HepG2 (cell line): ENCODE results near the gene DDAH1. TPM values are rescaled to one million over a fixed set of nuclear protein-coding genes. Genes with fewer than 3 reads are reported as not detected.
A peak's percentile ranks its signal among the peaks of the same experiment; 100 is the strongest.

Experiments used
- E2F2 ChIP-seq: sonication (generic); formaldehyde crosslinking; IDR thresholded peaks from 2 replicates; pipeline ENCODE4 v1.4.0; 2020; ENCODE audit warnings: missing genetic modification reagents, borderline replicate concordance
- EP300 ChIP-seq, 3 experiments: sonication (generic) in 1 of 3; formaldehyde crosslinking in 1 of 3; IDR thresholded peaks; 2 replicates each; pipeline versions ENCODE4 v1.5.1 to v1.6.1; 2011 to 2020; ENCODE audit warnings: low read depth in 2 of 3, low read length in 2 of 3, borderline replicate concordance in 1 of 3, improper control_type of control experiment in 1 of 3, mild to moderate bottlenecking in 1 of 3, missing genetic modification reagents in 1 of 3, moderate library complexity in 1 of 3
- GATAD2A ChIP-seq: IDR thresholded peaks from 2 replicates; pipeline ENCODE4 v1.6.1; 2016
- KLF6 ChIP-seq: IDR thresholded peaks from 2 replicates; pipeline ENCODE4 v1.8.0; 2016; ENCODE audit warnings: missing biosample characterization, missing genetic modification reagents
- NFYC ChIP-seq: IDR thresholded peaks from 2 replicates; pipeline ENCODE4 v1.6.1; 2016; ENCODE audit warnings: missing genetic modification reagents, missing compliant biosample characterization
- PCBP1 ChIP-seq: fragments of 200-400 bp; formaldehyde crosslinking; IDR thresholded peaks from 2 replicates; pipeline ENCODE4 v1.6.1; 2017; ENCODE audit warnings: mild to moderate bottlenecking, low read depth, low read length, borderline replicate concordance
- PCBP2 ChIP-seq: fragments of 200-400 bp; formaldehyde crosslinking; optimal IDR thresholded peaks from 2 replicates; pipeline ENCODE3; 2018; ENCODE audit warnings: low read length, low read depth; ENCODE audit not compliant: poor library complexity, severe bottlenecking
- PHF21A ChIP-seq: sonication (generic); formaldehyde crosslinking; IDR thresholded peaks from 2 replicates; pipeline ENCODE4 v1.5.0; 2020; ENCODE audit warnings: mild to moderate bottlenecking, missing genetic modification reagents
- POLR2G ChIP-seq: fragments of 200-400 bp; formaldehyde crosslinking; IDR thresholded peaks from 2 replicates; pipeline ENCODE4 v1.6.1; 2018; ENCODE audit warnings: mild to moderate bottlenecking, low read depth, low read length, moderate library complexity
- SKI ChIP-seq: fragments of 450-650 bp; IDR thresholded peaks from one replicate; pipeline ENCODE4 v1.6.1; 2018; ENCODE audit warnings: mild to moderate bottlenecking; ENCODE audit not compliant: partially characterized antibody
- ZBTB20 ChIP-seq: sonication (generic); formaldehyde crosslinking; IDR thresholded peaks from 2 replicates; pipeline ENCODE4 v1.8.1; 2023; ENCODE audit warnings: missing genetic modification reagents, low read depth, mild to moderate bottlenecking, borderline replicate concordance
- ZFP1 ChIP-seq: IDR thresholded peaks from 2 replicates; pipeline ENCODE4 v1.6.1; 2016
- ZNF282 ChIP-seq: fragments of 450-650 bp; IDR thresholded peaks from 2 replicates; pipeline ENCODE4 v1.6.1; 2018; ENCODE audit not compliant: partially characterized antibody
- ZNF75D ChIP-seq: sonication (generic); formaldehyde crosslinking; IDR thresholded peaks from 2 replicates; pipeline ENCODE4 v1.8.1; 2023; ENCODE audit warnings: missing genetic modification reagents, mild to moderate bottlenecking, borderline replicate concordance
- ZNF768 ChIP-seq: sonication (generic); formaldehyde crosslinking; IDR thresholded peaks from 2 replicates; pipeline ENCODE4 v1.4.0; 2020; ENCODE audit warnings: missing genetic modification reagents
- polyA plus RNA-seq, 8 experiments: library from polyadenylated mRNA; depleted of rRNA in 3 of 8; stranded (reverse) in 7 of 8; unstranded in 1 of 8; fragments of >200 nt; fragmentation: Illumina TruSeq in 4 of 8; extraction: Trizol in 4 of 8; gene quantifications; 2 replicates each; pipeline versions ENCODE4 v1.2.1 to v1.2.3, GENCODE V29; 2011 to 2016; ENCODE audit warnings: low read depth in 4 of 8, missing spikeins in 1 of 8, mixed read lengths in 1 of 8; ENCODE audit not compliant: insufficient read depth in 1 of 8
- total RNA-seq, 5 experiments: library from RNA; depleted of rRNA; stranded (reverse); fragments of >200 nt; fragmentation: Illumina TruSeq; extraction: Trizol; gene quantifications; 2 replicates each; pipeline ENCODE4 v1.2.3, GENCODE V29; 2016; ENCODE audit warnings: low read depth in 1 of 5
- TF ChIP-seq, protein P1 (sequence below): sonication (generic); formaldehyde crosslinking; IDR thresholded peaks from 2 replicates; pipeline ENCODE4 v1.4.0; 2020; ENCODE audit warnings: mild to moderate bottlenecking, missing genetic modification reagents
- TF ChIP-seq, protein P2 (sequence below): sonication (generic); formaldehyde crosslinking; IDR thresholded peaks from 2 replicates; pipeline ENCODE4 v1.9.0; 2022; ENCODE audit warnings: missing genetic modification reagents, mild to moderate bottlenecking, borderline replicate concordance

Gene DDAH1
- total and polyA plus RNA-seq, 2 of the 13 experiments (the other 11 are each of a cell fraction or from before 2014, with no cell fraction given), result 39.7 to 64.4 TPM

DNA sequence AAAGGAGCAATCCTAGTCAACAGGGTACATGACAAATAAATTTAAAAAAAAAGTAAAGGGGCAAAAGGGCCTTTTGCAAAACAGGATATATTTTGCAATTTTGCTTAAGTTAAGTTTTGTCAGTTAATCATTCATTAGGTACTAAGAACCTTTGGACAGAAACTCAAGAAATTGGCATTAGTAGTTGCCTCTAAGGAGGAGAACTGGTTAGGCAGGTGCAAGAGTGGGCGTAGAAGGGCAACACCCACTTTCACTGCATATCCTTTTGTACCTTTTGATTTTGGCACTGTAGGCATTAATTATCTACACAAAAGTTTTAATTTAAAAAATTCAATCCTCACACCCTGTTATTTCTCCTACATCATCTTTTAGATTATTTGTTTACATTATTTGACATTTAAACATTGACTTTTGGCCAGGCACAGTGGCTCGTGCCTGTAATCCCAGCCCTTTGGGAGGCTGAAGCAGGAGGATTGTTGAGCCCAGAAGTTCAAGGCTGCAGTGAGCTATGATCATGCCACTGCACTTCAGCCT lies 4.3 kb downstream of the DDAH1 start (continued):
- TF ChIP-seq SKI, result no peak
- TF ChIP-seq, protein P1, sequence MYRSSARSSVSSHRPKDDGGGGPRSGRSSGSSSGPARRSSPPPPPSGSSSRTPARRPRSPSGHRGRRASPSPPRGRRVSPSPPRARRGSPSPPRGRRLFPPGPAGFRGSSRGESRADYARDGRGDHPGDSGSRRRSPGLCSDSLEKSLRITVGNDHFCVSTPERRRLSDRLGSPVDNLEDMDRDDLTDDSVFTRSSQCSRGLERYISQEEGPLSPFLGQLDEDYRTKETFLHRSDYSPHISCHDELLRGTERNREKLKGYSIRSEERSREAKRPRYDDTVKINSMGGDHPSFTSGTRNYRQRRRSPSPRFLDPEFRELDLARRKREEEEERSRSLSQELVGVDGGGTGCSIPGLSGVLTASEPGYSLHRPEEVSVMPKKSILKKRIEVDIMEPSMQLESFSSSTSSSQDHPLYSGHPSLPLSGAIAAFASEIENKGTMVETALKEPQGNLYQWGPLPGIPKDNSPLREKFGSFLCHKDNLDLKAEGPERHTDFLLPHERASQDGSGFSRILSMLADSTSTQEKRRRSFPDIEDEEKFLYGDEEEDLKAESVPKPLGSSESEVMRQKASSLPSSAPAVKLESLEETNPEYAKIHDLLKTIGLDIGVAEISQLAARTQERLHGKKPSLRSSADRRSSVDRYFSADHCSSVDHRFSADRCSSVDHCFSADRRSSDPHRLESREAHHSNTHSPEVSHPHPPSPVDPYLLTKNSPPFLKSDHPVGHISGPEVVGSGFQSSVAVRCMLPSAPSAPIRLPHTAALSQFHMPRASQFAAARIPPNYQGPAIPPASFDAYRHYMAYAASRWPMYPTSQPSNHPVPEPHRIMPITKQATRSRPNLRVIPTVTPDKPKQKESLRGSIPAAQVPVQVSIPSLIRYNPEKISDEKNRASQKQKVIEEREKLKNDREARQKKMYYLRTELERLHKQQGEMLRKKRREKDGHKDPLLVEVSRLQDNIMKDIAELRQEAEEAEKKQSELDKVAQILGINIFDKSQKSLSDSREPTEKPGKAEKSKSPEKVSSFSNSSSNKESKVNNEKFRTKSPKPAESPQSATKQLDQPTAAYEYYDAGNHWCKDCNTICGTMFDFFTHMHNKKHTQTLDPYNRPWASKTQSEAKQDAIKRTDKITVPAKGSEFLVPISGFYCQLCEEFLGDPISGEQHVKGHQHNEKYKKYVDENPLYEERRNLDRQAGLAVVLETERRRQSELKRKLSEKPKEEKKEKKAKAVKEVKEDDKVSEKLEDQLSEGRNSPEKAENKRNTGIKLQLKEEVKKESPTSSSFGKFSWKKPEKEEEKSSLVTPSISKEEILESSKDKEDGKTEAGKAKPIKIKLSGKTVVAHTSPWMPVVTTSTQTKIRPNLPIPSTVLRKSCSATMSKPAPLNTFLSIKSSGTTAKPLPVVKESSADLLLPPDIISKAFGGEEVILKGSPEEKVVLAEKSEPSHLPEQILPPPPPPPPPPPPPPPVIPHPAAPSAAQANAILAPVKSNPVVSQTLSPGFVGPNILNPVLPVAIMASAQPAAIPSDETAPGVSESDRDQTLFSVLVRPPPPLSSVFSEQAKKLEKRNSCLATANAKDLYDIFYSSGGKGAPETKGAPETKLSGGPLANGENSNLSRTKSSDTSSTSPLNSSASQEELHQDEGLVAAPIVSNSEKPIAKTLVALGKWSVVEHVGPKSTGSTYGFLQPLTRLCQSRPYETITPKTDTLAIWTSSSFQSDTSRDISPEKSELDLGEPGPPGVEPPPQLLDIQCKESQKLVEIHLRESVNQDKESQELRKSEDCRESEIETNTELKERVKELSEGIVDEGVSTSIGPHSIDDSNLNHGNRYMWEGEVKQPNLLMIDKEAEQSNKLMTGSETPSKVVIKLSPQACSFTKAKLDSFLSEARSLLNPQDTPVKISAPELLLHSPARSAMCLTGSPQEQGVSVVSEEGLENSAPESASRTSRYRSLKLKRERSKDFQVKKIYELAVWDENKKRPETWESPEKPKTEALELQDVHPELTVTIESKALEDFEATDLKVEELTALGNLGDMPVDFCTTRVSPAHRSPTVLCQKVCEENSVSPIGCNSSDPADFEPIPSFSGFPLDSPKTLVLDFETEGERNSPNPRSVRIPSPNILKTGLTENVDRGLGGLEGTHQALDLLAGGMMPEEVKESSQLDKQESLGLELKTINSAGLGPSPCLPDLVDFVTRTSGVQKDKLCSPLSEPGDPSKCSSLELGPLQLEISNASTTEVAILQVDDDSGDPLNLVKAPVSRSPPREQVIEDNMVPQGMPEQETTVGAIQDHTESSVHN, result no peak
- TF ChIP-seq ZBTB20 (CRISPR knock-in tag), result no peak
- peak in 1 of 2 experiments; percentile 78; a peak in 2 of 4 replicates for TF ChIP-seq EP300 (IDR thresholded peaks at IDR 0.05; ENCODE audit: low read depth in 2 of 2, low read length in 2 of 2)
- no peak for TF ChIP-seq EP300 (CRISPR knock-in tag; IDR thresholded peaks at IDR 0.05; ENCODE audit: borderline replicate concordance)
- TF ChIP-seq, protein P2, sequence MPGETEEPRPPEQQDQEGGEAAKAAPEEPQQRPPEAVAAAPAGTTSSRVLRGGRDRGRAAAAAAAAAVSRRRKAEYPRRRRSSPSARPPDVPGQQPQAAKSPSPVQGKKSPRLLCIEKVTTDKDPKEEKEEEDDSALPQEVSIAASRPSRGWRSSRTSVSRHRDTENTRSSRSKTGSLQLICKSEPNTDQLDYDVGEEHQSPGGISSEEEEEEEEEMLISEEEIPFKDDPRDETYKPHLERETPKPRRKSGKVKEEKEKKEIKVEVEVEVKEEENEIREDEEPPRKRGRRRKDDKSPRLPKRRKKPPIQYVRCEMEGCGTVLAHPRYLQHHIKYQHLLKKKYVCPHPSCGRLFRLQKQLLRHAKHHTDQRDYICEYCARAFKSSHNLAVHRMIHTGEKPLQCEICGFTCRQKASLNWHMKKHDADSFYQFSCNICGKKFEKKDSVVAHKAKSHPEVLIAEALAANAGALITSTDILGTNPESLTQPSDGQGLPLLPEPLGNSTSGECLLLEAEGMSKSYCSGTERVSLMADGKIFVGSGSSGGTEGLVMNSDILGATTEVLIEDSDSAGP (CRISPR knock-in tag), result no peak
- no peak for TF ChIP-seq E2F2
- TF ChIP-seq ZNF75D (CRISPR knock-in tag), result no peak
- TF ChIP-seq ZNF768, result no peak
- no peak for TF ChIP-seq PCBP1
- no peak for TF ChIP-seq POLR2G
- TF ChIP-seq KLF6 (CRISPR knock-in tag), result no peak
- 0 out of 2 replicates have a peak, but pooled peaks have one; percentile 30 for TF ChIP-seq ZFP1 (CRISPR knock-in tag)
- peak; percentile 80 for TF ChIP-seq GATAD2A (CRISPR knock-in tag)
- 0 out of 2 replicates have a peak, but pooled peaks have one; percentile 23 for TF ChIP-seq PHF21A
- no peak for TF ChIP-seq PCBP2
- no peak for TF ChIP-seq NFYC (CRISPR knock-in tag)
- TF ChIP-seq ZNF282, result no peak
